Stomach (tissue), 4 donors: ENCODE results near the gene TMEM143.

ENCODE experiments used
- EP300 ChIP-seq: sonication (generic); formaldehyde crosslinking; IDR thresholded peaks from one replicate; pipeline ENCODE4 v1.6.1; 2017; ENCODE audit warnings: antibody characterized with exemption
- POLR2A ChIP-seq, 4 donors: fragments of 450-650 bp; IDR thresholded peaks; one replicate each; pipeline ENCODE4 v1.6.1; 2016; ENCODE audit warnings: antibody characterized with exemption in 4 of 4, control low read depth in 2 of 4, mild to moderate bottlenecking in 1 of 4, moderate library complexity in 1 of 4
- POLR2AphosphoS5 ChIP-seq, 3 donors: sonication (generic); formaldehyde crosslinking; IDR thresholded peaks; one replicate each; pipeline ENCODE4 v1.6.1; 2016; ENCODE audit warnings: antibody characterized with exemption in 3 of 3
- TF ChIP-seq, protein P1 (sequence below), 7 experiments: fragments of 450-650 bp in 4 of 7; fragments of 200-600 bp in 3 of 7; sonication (generic) in 3 of 7; IDR thresholded peaks; one replicate each; pipeline ENCODE4 v1.5.1; 2016 to 2019; ENCODE audit warnings: antibody characterized with exemption in 7 of 7, control low read depth in 2 of 7, mild to moderate bottlenecking in 1 of 7

DNA sequence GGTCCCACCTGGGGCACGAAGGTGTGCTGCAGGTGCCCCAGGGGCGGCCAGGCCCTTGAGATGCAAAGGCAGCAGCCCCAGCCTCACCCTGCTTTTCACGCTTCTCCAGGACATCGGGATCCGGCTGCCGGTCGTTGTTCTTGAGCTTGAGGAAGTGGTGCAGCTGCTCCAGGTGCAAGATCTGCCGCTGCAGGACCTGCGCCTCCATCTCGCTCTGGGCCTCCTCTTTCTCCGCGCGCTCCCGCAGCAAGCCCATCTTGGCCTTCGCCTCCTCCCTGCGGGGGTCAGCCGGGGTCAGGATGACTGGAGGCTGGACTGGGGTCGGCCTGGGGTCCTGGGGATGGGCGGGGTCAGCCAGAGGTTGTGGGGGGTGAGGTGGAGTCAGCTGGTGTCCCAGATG lies 59.9 kb downstream of the TMEM143 start:
- no peak for TF ChIP-seq POLR2AphosphoS5 (IDR thresholded peaks at IDR 0.05)
- TF ChIP-seq, protein P1, sequence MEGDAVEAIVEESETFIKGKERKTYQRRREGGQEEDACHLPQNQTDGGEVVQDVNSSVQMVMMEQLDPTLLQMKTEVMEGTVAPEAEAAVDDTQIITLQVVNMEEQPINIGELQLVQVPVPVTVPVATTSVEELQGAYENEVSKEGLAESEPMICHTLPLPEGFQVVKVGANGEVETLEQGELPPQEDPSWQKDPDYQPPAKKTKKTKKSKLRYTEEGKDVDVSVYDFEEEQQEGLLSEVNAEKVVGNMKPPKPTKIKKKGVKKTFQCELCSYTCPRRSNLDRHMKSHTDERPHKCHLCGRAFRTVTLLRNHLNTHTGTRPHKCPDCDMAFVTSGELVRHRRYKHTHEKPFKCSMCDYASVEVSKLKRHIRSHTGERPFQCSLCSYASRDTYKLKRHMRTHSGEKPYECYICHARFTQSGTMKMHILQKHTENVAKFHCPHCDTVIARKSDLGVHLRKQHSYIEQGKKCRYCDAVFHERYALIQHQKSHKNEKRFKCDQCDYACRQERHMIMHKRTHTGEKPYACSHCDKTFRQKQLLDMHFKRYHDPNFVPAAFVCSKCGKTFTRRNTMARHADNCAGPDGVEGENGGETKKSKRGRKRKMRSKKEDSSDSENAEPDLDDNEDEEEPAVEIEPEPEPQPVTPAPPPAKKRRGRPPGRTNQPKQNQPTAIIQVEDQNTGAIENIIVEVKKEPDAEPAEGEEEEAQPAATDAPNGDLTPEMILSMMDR (IDR thresholded peaks at IDR 0.05) = no peak
- TF ChIP-seq POLR2A (IDR thresholded peaks at IDR 0.05) = no peak
- no peak for TF ChIP-seq EP300
